Stomach (tissue), 4 donors: Measurements from ENCODE around the gene PRR14L.

Experiments
- POLR2AphosphoS5 ChIP-seq, 3 donors: sonication (generic); formaldehyde crosslinking; IDR thresholded peaks; one replicate each; pipeline ENCODE4 v1.6.1; 2016; ENCODE audit warnings: antibody characterized with exemption in 3 of 3
- TF ChIP-seq, protein P1 (sequence below), 7 experiments: fragments of 450-650 bp in 4 of 7; fragments of 200-600 bp in 3 of 7; sonication (generic) in 3 of 7; IDR thresholded peaks; one replicate each; pipeline ENCODE4 v1.5.1; 2016 to 2019; ENCODE audit warnings: antibody characterized with exemption in 7 of 7, control low read depth in 2 of 7, mild to moderate bottlenecking in 1 of 7

DNA sequence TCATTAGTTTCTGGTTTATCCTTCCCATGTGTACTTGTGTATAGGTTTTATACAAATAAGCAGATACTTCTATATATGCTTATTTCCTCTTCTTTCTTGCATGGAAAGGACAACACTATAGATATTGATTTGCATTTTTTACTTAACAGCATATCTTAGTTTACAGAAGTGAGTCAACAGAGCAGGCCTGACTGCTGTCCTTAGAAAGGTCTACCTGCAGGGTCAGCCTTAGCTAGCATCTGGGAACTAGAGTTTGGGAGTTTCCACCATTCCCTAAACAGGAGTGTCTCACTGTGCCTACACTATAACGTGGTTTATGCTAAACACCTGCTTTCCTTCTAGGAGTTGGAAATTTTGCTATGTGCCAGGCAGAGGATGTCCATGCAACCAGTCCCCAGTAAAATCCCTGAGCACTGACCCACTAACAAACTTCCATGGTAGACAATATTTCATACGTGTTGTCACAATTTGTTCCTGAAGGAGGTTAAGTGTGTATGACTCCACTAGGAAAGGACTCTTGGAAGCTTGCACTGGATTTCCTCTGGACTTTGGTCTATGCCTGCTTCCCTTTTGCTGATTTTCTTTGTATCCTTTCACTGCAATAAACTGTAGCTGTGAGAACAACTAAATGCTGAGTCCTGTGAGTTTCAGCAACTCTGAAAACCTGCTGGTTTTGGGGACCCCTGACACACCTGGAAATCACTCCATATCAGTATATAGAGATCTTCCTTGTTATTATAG lies 17.7 kb downstream of the PRR14L start:
- TF ChIP-seq, protein P1, sequence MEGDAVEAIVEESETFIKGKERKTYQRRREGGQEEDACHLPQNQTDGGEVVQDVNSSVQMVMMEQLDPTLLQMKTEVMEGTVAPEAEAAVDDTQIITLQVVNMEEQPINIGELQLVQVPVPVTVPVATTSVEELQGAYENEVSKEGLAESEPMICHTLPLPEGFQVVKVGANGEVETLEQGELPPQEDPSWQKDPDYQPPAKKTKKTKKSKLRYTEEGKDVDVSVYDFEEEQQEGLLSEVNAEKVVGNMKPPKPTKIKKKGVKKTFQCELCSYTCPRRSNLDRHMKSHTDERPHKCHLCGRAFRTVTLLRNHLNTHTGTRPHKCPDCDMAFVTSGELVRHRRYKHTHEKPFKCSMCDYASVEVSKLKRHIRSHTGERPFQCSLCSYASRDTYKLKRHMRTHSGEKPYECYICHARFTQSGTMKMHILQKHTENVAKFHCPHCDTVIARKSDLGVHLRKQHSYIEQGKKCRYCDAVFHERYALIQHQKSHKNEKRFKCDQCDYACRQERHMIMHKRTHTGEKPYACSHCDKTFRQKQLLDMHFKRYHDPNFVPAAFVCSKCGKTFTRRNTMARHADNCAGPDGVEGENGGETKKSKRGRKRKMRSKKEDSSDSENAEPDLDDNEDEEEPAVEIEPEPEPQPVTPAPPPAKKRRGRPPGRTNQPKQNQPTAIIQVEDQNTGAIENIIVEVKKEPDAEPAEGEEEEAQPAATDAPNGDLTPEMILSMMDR (IDR thresholded peaks at IDR 0.05), result no peak
- no peak for TF ChIP-seq POLR2AphosphoS5 (IDR thresholded peaks at IDR 0.05)
